ENCODE measurements around the gene TLR4. TPM values are rescaled to one million over a fixed set of nuclear protein-coding genes. Genes with fewer than 3 reads are reported as not detected.

TLR4 gene
- total and polyA plus RNA-seq, 11 donors = 2.0 to 37.4 (median 10.3) TPM

DNA sequence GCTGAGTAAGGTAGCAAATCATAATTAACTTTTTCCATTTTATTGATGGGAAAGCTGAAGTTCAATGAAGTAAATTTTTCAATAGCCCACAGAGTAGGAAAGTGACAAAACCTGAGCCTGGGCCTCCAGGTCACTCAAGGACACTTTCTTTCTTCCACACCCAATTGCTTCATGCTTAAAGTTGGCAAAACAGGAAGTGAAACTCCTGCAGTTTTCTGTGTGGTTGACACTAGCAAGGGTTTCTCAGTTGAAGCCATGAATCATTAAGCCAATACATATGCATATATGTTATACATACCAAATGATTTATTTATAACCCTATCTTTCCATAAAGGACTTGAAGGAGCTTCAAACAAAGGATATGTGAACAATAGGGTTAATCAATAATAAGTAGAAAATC, 13.9 kb downstream of the TLR4 start:
- Histone ChIP-seq H3K9me3 (no peaks in the 10 kb centered on the region), H3K36me3 (peaks cover 0 to 22% (median 16%) of the 10 kb centered on the region in 9 donors), H3K27me3 (no peaks in the 10 kb centered on the region), H3K4me3 (no peak overlapping the region), H3K4me1 (peaks cover 0 to 92% (median 46%) of the 10 kb centered on the region in 12 donors), H3K27ac (peak overlapping the region in 3 of 12 donors; percentile 16 to 61 (median 19))
- intact Hi-C loops (cut with DNase I) = no loop called here
- DNase-seq (no peak), ATAC-seq (peak in 3 of 4 donors; percentile 27 to 59 (median 41))
- TF ChIP-seq POLR2A (IDR thresholded peaks at IDR 0.05) = no peak
- TF ChIP-seq, protein P1, sequence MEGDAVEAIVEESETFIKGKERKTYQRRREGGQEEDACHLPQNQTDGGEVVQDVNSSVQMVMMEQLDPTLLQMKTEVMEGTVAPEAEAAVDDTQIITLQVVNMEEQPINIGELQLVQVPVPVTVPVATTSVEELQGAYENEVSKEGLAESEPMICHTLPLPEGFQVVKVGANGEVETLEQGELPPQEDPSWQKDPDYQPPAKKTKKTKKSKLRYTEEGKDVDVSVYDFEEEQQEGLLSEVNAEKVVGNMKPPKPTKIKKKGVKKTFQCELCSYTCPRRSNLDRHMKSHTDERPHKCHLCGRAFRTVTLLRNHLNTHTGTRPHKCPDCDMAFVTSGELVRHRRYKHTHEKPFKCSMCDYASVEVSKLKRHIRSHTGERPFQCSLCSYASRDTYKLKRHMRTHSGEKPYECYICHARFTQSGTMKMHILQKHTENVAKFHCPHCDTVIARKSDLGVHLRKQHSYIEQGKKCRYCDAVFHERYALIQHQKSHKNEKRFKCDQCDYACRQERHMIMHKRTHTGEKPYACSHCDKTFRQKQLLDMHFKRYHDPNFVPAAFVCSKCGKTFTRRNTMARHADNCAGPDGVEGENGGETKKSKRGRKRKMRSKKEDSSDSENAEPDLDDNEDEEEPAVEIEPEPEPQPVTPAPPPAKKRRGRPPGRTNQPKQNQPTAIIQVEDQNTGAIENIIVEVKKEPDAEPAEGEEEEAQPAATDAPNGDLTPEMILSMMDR (IDR thresholded peaks at IDR 0.05) = no peak

DNA sequence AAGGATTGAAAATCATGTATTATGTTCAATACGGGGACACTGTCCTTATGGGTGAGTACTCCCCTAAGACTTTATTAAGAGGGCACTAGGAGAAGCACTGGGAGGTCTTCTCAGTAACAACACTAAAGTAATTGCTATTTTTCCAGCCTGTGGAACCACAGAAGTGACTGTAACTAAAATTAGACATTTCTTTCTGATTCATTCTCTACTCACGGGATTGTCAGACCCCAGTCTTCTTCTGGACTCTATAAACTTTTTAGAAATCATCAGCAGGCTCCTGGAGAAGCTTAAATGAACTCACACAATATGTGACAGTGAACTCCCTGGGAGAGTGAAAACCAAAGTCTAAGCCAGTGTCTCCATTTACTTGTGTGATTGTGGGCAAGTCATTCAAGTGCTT, 14.5 kb downstream of the TLR4 start:
- H3K36me3 ChIP-seq = peaks cover 0 to 16% (median 10%) of the 10 kb centered on the region in 9 donors
- no peaks in the 10 kb centered on the region for H3K9me3 ChIP-seq
- H3K4me3 ChIP-seq = no peak overlapping the region
- H3K27ac ChIP-seq = peak overlapping the region in 3 of 12 donors; percentile 16 to 61 (median 16)
- H3K27me3 ChIP-seq = no peaks in the 10 kb centered on the region
- TF ChIP-seq, protein P1 (IDR thresholded peaks at IDR 0.05) = no peak
- TF ChIP-seq POLR2A (IDR thresholded peaks at IDR 0.05) = no peak
- DNase-seq (no peak), ATAC-seq (no peak)
- H3K4me1 ChIP-seq = peaks cover 0 to 95% (median 48%) of the 10 kb centered on the region in 12 donors
- intact Hi-C loops (cut with DNase I) = no loop called here
- 40 to 46% (median 44%) methylated on average over 2 of the region's 2 CpGs for WGBS, 4 donors

DNA sequence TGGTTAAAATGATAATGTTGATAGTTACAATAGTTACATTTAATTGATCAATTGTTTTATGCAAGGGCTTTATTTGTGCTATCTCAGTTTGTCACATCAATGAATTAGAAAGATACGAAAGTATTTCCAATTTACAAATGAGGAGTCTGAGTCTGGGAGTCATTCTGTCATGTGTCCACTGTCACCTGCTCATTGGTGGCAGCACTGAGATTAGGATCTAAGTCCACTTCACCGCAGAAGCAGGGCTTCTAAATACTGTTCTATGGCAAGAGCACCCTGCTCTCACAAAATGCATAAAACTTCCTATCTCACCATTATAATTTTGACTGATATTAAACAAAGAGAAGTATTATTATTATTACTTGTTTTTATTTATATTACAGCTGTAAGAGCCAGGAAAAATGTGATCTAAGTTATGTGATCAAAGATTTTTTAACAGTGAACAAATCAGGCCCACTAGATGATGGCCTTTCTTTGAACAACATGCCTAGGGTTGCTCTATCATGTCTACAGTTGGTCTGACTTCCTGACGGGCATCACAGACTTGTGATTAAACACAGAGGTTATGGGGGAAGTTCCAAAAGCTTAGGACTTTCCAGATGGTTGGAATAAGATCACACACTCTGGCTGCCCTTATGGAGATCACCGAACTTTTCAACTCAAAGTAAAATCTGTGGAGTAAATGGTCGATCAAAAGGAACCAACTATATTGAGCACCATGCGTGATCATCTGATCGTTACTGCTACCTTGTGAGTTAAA, 15.1 kb downstream of the TLR4 start:
- H3K27ac ChIP-seq = peak overlapping the region in 2 of 12 donors; percentile 61 to 62
- H3K36me3 ChIP-seq = peaks cover 0 to 9% (median 4%) of the 10 kb centered on the region in 9 donors
- no peak for ATAC-seq
- intact Hi-C loops (cut with DNase I) = no loop called here
- no peak for DNase-seq
- H3K27me3 ChIP-seq = no peaks in the 10 kb centered on the region
- 68 to 79% (median 74%) methylated on average over 7 of the region's 7 CpGs for WGBS, 4 donors
- H3K4me1 ChIP-seq = peaks cover 0 to 95% (median 51%) of the 10 kb centered on the region in 12 donors
- TF ChIP-seq, protein P1 (IDR thresholded peaks at IDR 0.05) = no peak
- no peak for TF ChIP-seq POLR2A (IDR thresholded peaks at IDR 0.05)
- no peaks in the 10 kb centered on the region for H3K9me3 ChIP-seq
- no peak overlapping the region for H3K4me3 ChIP-seq

DNA sequence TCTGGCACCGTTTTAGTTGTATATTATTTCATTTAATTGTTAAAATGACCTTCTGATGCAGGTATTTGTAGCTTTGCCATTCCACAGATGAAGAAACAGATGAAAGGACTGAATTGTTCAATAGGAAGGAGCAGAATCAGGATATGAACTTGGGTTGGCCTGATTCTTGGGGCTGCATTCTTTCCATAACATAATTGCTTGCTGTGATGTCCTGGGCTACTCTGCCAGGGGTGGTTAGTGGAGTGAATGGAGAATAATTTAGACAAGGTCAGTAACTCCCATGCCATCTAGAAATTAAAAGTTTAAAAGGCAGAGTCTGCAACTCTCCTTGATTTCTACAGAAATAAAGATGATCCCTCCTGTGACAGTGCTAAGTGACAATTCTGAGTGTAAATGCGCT, 15.9 kb downstream of the TLR4 start:
- DNase-seq (no peak), ATAC-seq (peak in 2 of 4 donors; percentile 27 to 49)
- intact Hi-C loops (cut with DNase I) = no loop called here
- Histone ChIP-seq H3K4me3 (no peak overlapping the region), H3K36me3 (peaks cover 0 to 4% (median 0%) of the 10 kb centered on the region in 9 donors), H3K4me1 (peaks cover 0 to 93% (median 51%) of the 10 kb centered on the region in 12 donors), H3K9me3 (no peaks in the 10 kb centered on the region), H3K27ac (peak overlapping the region in 7 of 12 donors; percentile 27 to 62 (median 39)), H3K27me3 (no peaks in the 10 kb centered on the region)
- WGBS, 4 donors = 70 to 80% (median 76%) methylated on average over 2 of the region's 2 CpGs
- no peak for TF ChIP-seq POLR2A (IDR thresholded peaks at IDR 0.05)
